GM12878 (cell line): ENCODE results near the gene SAMD4A. TPM values are rescaled to one million over a fixed set of nuclear protein-coding genes. Genes with fewer than 3 reads are reported as not detected.

Experiments used
- ATAC-seq: fragments of 200-7000 bp; cut with Tn5 transposase; 3 replicates; pipeline ENCODE4 v1.9.1; 2020; ENCODE audit warnings: mild to moderate bottlenecking, moderate library complexity
- BruUV-seq: library from RNA; stranded (reverse); fragments of 400-500 nt; replicated peaks from 2 replicates; lab custom pipeline; 2021; lab: Mats Ljungman, UMichigan
- CTCF ChIA-PET: fragments of 300-600 bp; sonication (Branson Sonifier 250); formaldehyde crosslinking; extraction: SDS; loops from one replicate; lab custom pipeline; 2021; ENCODE audit warnings: inconsistent platforms; lab: Yijun Ruan, JAX
- POLR2A ChIA-PET: fragments of 350-600 bp; formaldehyde crosslinking; extraction: SDS; loops from one replicate; lab custom pipeline; 2021; ENCODE audit warnings: inconsistent platforms; lab: Charles Lee
- RAD21 ChIA-PET: fragments of 300-600 bp; sonication (Branson Sonifier 250); formaldehyde crosslinking; loops from one replicate; lab custom pipeline; 2023; ENCODE audit warnings: antibody characterized with exemption; ENCODE audit not compliant: unreplicated experiment; lab: Charles Lee
- SMC1A ChIA-PET: fragments of 300-600 bp; sonication (Branson Sonifier 250); formaldehyde crosslinking; loops from one replicate; lab custom pipeline; 2023; ENCODE audit not compliant: unreplicated experiment, uncharacterized antibody; lab: Charles Lee
- DNase-seq: peaks from one replicate; pipeline ENCODE4 v3.0.0-alpha.2; 2011; ENCODE audit warnings: low read depth, low spot score
- FAIRE-seq: peaks from 3 replicates; lab custom pipeline; 2011; peaks lifted over from hg19 to GRCh38; lab: Jason Lieb, UNC
- H2AFZ ChIP-seq: 2 replicates; pipeline ENCODE4 v1.6.0; 2011; ENCODE audit warnings: low read depth, low read length, control low read depth; ENCODE audit not compliant: control insufficient read depth
- H3K27ac ChIP-seq: 2 replicates; pipeline ENCODE4 v1.5.1; 2011; ENCODE audit warnings: control low read depth; ENCODE audit not compliant: control insufficient read depth, insufficient read depth
- H3K27me3 ChIP-seq, 2 experiments: replicated peaks in 1 of 2; 2 replicates each; pipeline versions ENCODE4 v1.6.0 to v1.6.1; 2011; ENCODE audit warnings: low read length in 1 of 2; ENCODE audit not compliant: control insufficient read depth in 2 of 2, insufficient read depth in 2 of 2
- H3K36me3 ChIP-seq, 2 experiments: 2 replicates each; pipeline ENCODE4 v1.5.1; 2011; ENCODE audit warnings: low read length in 1 of 2; ENCODE audit not compliant: control insufficient read depth in 2 of 2, insufficient read depth in 2 of 2
- H3K4me1 ChIP-seq: 2 replicates; pipeline ENCODE4 v1.6.1; 2011; ENCODE audit warnings: mild to moderate bottlenecking, low read length, moderate library complexity, mixed read lengths; ENCODE audit not compliant: control insufficient read depth, insufficient read depth
- H3K4me2 ChIP-seq: 2 replicates; pipeline ENCODE4 v1.6.0; 2011; ENCODE audit warnings: control low read depth; ENCODE audit not compliant: control insufficient read depth, insufficient read depth
- H3K4me3 ChIP-seq: fragments of 200-600 bp; sonication (generic); 2 replicates; pipeline ENCODE4 v1.5.1; 2016
- H3K79me2 ChIP-seq: 2 replicates; pipeline ENCODE4 v1.6.0; 2011; ENCODE audit warnings: low read length; ENCODE audit not compliant: control insufficient read depth, insufficient read depth
- H3K9ac ChIP-seq: 2 replicates; pipeline ENCODE4 v1.8.0; 2011; ENCODE audit warnings: low read length, control low read depth, mixed read lengths; ENCODE audit not compliant: control insufficient read depth, insufficient read depth
- H3K9me3 ChIP-seq: replicated peaks from 3 replicates; pipeline ENCODE4 v1.5.1; 2011; ENCODE audit warnings: mild to moderate bottlenecking, low read length; ENCODE audit not compliant: control insufficient read depth, insufficient read depth
- H4K20me1 ChIP-seq: 2 replicates; pipeline ENCODE4 v1.6.0; 2011; ENCODE audit not compliant: control insufficient read depth, insufficient read depth
- BMI1 ChIP-seq: fragments of 450-650 bp; IDR thresholded peaks from 2 replicates; pipeline ENCODE4 v1.6.1; 2016; ENCODE audit warnings: mild to moderate bottlenecking, moderate library complexity, borderline replicate concordance
- CHD2 ChIP-seq: IDR thresholded peaks from 2 replicates; pipeline ENCODE4 v1.6.1; 2011; ENCODE audit warnings: low read depth, low read length, improper control_type of control experiment, borderline replicate concordance
- FOXK2 ChIP-seq: fragments of 450-650 bp; IDR thresholded peaks from 2 replicates; pipeline ENCODE4 v1.6.1; 2017; ENCODE audit warnings: mild to moderate bottlenecking, moderate library complexity
- HDAC2 ChIP-seq: fragments of 200-600 bp; sonication (generic); IDR thresholded peaks from 2 replicates; pipeline ENCODE4 v1.6.1; 2017
- IRF5 ChIP-seq: fragments of 450-650 bp; IDR thresholded peaks from 2 replicates; pipeline ENCODE4 v1.6.1; 2017; ENCODE audit warnings: borderline replicate concordance
- MTA2 ChIP-seq: fragments of 450-650 bp; IDR thresholded peaks from 2 replicates; pipeline ENCODE4 v1.6.1; 2016; ENCODE audit warnings: low read depth, mild to moderate bottlenecking, moderate library complexity
- MYB ChIP-seq: fragments of 150-350 bp; IDR thresholded peaks from 2 replicates; pipeline ENCODE4 v1.6.1; 2014; ENCODE audit warnings: mild to moderate bottlenecking, low read depth, low read length, borderline replicate concordance
- MYC ChIP-seq: IDR thresholded peaks from 2 replicates; pipeline ENCODE4 v1.6.1; 2011; ENCODE audit warnings: mild to moderate bottlenecking, low read length, moderate library complexity, inconsistent platforms; ENCODE audit not compliant: insufficient read depth, insufficient replicate concordance, insufficient read length, severe bottlenecking
- NBN ChIP-seq: fragments of 450-650 bp; IDR thresholded peaks from 2 replicates; pipeline ENCODE4 v1.6.1; 2016
- PAX8 ChIP-seq: fragments of 450-650 bp; IDR thresholded peaks from 2 replicates; pipeline ENCODE4 v1.6.1; 2017; ENCODE audit warnings: mild to moderate bottlenecking, moderate library complexity
- PML ChIP-seq: IDR thresholded peaks from 2 replicates; pipeline ENCODE4 v1.6.1; 2012; ENCODE audit warnings: low read length, inconsistent platforms
- RBBP5 ChIP-seq: fragments of 200-600 bp; sonication (generic); conservative IDR thresholded peaks from 2 replicates; pipeline ENCODE4 v1.6.1; 2016
- WGBS: methylation state at CpG from one replicate; pipeline ENCODE4 v1.1.6; 2016; ENCODE audit warnings: low lambda C conversion rate; ENCODE audit not compliant: insufficient replicate concordance, insufficient coverage; ENCODE audit errors: missing lambda C conversion rate; 5-methylcytosine and 5-hydroxymethylcytosine counted together
- in situ Hi-C: fragments of 300-500 bp; cut with MboI; formaldehyde crosslinking; loops from 9 replicates; pipeline ENCODE4 v1.14.3; 2018; ENCODE audit warnings: mixed read lengths
- intact Hi-C: fragments of 100-400 bp; cut with micrococcal nuclease; formaldehyde crosslinking; loops from one replicate; pipeline ENCODE4 v1.14.2; 2022; ENCODE audit not compliant: unreplicated experiment
- polyA plus RNA-seq, 11 experiments: library from polyadenylated mRNA; depleted of rRNA in 4 of 11; unstranded in 6 of 11; stranded (reverse) in 5 of 11; fragments of >200 nt; fragmentation: Nextera tagmentation in 4 of 11; fragmentation: Illumina TruSeq in 1 of 11; extraction: Ambion mirVana in 4 of 11; extraction: Trizol in 1 of 11; gene quantifications; 1 replicate in 1 of 11; 2 replicates in 10 of 11; pipeline versions ENCODE4 v1.2.1 to v1.2.3, GENCODE V29; 2011 to 2016; ENCODE audit warnings: inconsistent platforms in 2 of 11, missing spikeins in 2 of 11, low read depth in 1 of 11
- total RNA-seq, 4 experiments: library from RNA; depleted of rRNA in 3 of 4; stranded (reverse); fragments of >200 nt in 3 of 4; fragmentation: Illumina TruSeq in 1 of 4; extraction: Trizol in 1 of 4; gene quantifications; 2 replicates each; pipeline versions ENCODE4 v1.2.1 to v1.2.3, GENCODE V29; 2013 to 2021
- TF ChIP-seq, protein P1 (sequence below): fragments of 450-650 bp; IDR thresholded peaks from 2 replicates; pipeline ENCODE4 v1.6.1; 2018; ENCODE audit warnings: borderline replicate concordance, mild to moderate bottlenecking; ENCODE audit not compliant: partially characterized antibody
- TF ChIP-seq, protein P2 (sequence below): fragments of 450-650 bp; formaldehyde crosslinking; IDR thresholded peaks from 2 replicates; pipeline ENCODE4 v1.5.0; 2022; ENCODE audit warnings: mild to moderate bottlenecking, missing genetic modification characterization

Gene SAMD4A
- total and polyA plus RNA-seq, 10 of the 15 experiments (the other 5 are each of a cell fraction or from before 2014, with no cell fraction given), result 0.05 to 0.56 (median 0.31) TPM

DNA sequence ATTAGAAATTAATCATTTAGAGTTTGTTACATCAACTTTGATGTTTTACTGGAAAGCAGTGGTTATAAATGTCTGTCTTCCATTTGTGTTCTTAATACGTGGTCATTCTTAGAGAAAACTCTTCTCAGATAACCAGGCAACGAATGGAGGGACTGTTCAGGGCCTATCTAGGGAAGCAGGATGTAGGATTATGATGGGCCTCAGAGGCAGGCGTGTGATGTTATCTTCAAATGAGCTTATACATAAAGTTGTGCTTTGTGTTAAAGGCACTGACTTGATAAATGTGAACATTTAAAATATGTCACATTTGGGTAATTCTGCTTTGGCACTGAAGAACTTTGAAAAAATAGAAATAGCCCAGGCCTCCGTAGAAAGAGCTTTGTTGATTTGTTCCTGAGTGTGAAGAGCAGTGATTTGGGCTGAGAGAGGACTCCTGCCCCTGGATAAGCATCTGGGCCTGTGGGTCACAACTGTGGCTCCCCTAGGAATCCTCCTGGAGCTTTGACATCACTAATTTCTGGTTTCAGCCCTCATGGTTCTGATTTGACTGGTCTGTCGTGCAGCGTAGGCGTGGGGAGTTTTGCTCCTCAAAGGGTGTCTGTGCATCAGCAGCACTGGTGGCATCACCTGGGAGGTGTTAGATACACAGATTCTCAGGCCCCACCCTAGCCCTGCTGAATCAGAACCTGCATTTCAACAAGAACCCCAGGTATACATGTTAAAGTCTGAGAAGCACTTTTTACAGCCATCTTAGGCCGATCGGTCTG, 55.4 kb downstream of the SAMD4A start:
- CTCF ChIA-PET, result interaction anchor here (0.6 kb wide), 1 partner anchor 69 kb away, joined by 3 read pairs; no protein-coding TSS in a partner anchor
- SMC1A ChIA-PET, result interaction anchor here (0.9 to 1.6 kb wide), 3 partner anchors 21 to 160 kb away, joined by 3 read pairs; no protein-coding TSS in a partner anchor
- no peaks in the 10 kb centered on the region for H3K79me2 ChIP-seq
- H2AFZ ChIP-seq, result 0 out of 2 replicates have a peak overlapping the region, but pooled peaks have one; percentile 41
- POLR2A ChIA-PET, result interaction anchor here (0.7 kb wide), 1 partner anchor 13 kb away, joined by 3 read pairs; no protein-coding TSS in a partner anchor
- no peaks in the 10 kb centered on the region for H3K36me3 ChIP-seq
- 0 out of 2 replicates have a peak overlapping the region, but pooled peaks have one; percentile 2 for H3K4me2 ChIP-seq
- 29% methylated on average over 9 of the region's 9 CpGs for WGBS
- ATAC-seq (peak; percentile 95), DNase-seq (peak; percentile 61), FAIRE-seq (peak; percentile 95)
- H3K27me3 ChIP-seq, result no peaks in the 10 kb centered on the region
- in situ Hi-C loops (no loop called here), intact Hi-C loops (loop anchor here (2.0 kb wide), 1 partner anchor 56 kb away; the partner anchor contains the start of gene SAMD4A)
- H4K20me1 ChIP-seq, result no peaks in the 10 kb centered on the region
- BruUV-seq, result no TSS peak
- no peak overlapping the region for H3K4me3 ChIP-seq
- no peak overlapping the region for H3K9ac ChIP-seq
- H3K27ac ChIP-seq, result peak overlapping the region; percentile 33; the same call in 1 of the 2 replicates
- RAD21 ChIA-PET, result interaction anchor here (0.8 kb wide), 1 partner anchor 56 kb away, joined by 5 read pairs; the partner anchor contains the start of gene SAMD4A
- H3K9me3 ChIP-seq, result no peaks in the 10 kb centered on the region; the same call in 1 of the 3 replicates
- peaks cover 14% of the 10 kb centered on the region for H3K4me1 ChIP-seq
- TF ChIP-seq MYB, result no peak
- TF ChIP-seq, protein P1, sequence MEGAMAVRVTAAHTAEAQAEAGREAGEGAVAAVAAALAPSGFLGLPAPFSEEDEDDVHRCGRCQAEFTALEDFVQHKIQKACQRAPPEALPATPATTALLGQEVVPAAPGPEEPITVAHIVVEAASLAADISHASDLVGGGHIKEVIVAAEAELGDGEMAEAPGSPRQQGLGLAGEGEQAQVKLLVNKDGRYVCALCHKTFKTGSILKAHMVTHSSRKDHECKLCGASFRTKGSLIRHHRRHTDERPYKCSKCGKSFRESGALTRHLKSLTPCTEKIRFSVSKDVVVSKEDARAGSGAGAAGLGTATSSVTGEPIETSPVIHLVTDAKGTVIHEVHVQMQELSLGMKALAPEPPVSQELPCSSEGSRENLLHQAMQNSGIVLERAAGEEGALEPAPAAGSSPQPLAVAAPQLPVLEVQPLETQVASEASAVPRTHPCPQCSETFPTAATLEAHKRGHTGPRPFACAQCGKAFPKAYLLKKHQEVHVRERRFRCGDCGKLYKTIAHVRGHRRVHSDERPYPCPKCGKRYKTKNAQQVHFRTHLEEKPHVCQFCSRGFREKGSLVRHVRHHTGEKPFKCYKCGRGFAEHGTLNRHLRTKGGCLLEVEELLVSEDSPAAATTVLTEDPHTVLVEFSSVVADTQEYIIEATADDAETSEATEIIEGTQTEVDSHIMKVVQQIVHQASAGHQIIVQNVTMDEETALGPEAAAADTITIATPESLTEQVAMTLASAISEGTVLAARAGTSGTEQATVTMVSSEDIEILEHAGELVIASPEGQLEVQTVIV, result no peak
- TF ChIP-seq MYC, result no peak
- no peak for TF ChIP-seq FOXK2
- peak; percentile 79 for TF ChIP-seq MTA2
- peak; percentile 53; the same call in 1 of the 2 replicates for TF ChIP-seq BMI1
- TF ChIP-seq RBBP5, result no peak
- TF ChIP-seq CHD2, result peak; percentile 67; the same call in 1 of the 2 replicates
- no peak for TF ChIP-seq IRF5
- TF ChIP-seq NBN, result peak; percentile 36; the same call in 1 of the 2 replicates
- no peak for TF ChIP-seq HDAC2
- TF ChIP-seq, protein P2, sequence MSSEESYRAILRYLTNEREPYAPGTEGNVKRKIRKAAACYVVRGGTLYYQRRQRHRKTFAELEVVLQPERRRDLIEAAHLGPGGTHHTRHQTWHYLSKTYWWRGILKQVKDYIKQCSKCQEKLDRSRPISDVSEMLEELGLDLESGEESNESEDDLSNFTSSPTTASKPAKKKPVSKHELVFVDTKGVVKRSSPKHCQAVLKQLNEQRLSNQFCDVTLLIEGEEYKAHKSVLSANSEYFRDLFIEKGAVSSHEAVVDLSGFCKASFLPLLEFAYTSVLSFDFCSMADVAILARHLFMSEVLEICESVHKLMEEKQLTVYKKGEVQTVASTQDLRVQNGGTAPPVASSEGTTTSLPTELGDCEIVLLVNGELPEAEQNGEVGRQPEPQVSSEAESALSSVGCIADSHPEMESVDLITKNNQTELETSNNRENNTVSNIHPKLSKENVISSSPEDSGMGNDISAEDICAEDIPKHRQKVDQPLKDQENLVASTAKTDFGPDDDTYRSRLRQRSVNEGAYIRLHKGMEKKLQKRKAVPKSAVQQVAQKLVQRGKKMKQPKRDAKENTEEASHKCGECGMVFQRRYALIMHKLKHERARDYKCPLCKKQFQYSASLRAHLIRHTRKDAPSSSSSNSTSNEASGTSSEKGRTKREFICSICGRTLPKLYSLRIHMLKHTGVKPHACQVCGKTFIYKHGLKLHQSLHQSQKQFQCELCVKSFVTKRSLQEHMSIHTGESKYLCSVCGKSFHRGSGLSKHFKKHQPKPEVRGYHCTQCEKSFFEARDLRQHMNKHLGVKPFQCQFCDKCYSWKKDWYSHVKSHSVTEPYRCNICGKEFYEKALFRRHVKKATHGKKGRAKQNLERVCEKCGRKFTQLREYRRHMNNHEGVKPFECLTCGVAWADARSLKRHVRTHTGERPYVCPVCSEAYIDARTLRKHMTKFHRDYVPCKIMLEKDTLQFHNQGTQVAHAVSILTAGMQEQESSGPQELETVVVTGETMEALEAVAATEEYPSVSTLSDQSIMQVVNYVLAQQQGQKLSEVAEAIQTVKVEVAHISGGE, result no peak
- no peak for TF ChIP-seq PAX8
- no peak for TF ChIP-seq PML
